A549 treated with Mapracorat at 1 μM for 4 hours (cell line): ENCODE results near the gene SELENOP. TPM values are rescaled to one million over a fixed set of nuclear protein-coding genes. Genes with fewer than 3 reads are reported as not detected.

Experiments used
- total RNA-seq: library from RNA; stranded (reverse); fragments of 200-300 nt; extraction: Qiagen RNA extraction; gene quantifications from 5 replicates; pipeline ENCODE4 v1.2.3, GENCODE V29; 2022

Gene SELENOP
- total RNA-seq: 0.15 to 0.28 TPM (median 0.25 TPM) in 3 of 5 replicates, not detected in the others

GRCh38 chr5:42811591-42812446, at the start of gene SELENOP:
Gene SELENOP (minus strand): TSS chr5:42811892. CDS start chr5:42808353, 3,539 bp downstream.

GRCh38 chr5:42756606-42757601, 54.8 kb downstream of the SELENOP start, which contains the start of gene CCDC152:
Gene CCDC152 (plus strand): TSS chr5:42756818. CDS start chr5:42759122, 2,304 bp downstream.

Other genes starting within 250 kb of the SELENOP start
- not detected in 5 replicates for gene CCDC152, start 55.1 kb downstream of the SELENOP start, total RNA-seq
- 2.5 to 4.2 TPM (median 2.6 TPM) in 5 replicates for gene ANXA2R, start 228.4 kb upstream of the SELENOP start, total RNA-seq